ENCODE measurements around the gene AKT3. TPM values are rescaled to one million over a fixed set of nuclear protein-coding genes. Genes with fewer than 3 reads are reported as not detected.

Gene AKT3
- total and polyA plus RNA-seq, 7 donors: 2.1 to 105 (median 66.4) TPM

DNA sequence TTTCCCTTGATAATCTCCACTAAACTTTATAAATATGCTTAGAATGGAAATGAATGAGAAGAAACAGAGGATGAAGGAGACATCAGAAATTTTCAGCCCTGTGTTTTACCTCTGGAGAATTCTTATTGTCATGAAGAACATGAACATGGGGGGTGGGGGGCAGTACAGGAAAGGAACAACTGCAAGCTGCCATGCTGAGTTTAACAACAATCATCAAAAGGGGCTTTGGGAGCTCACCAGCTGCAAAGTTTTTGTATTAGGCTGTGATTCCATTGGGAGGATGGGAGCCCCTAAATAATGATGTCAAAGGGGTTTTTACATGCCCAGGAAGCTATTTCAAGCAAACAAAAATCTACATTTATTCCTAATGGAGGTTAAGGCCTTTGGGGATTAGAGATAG lies 103.3 kb downstream of the AKT3 start:
- H3K9me3 ChIP-seq: no peaks in the 10 kb centered on the region
- H3K4me3 ChIP-seq: no peak overlapping the region
- no peak for TF ChIP-seq EP300 (IDR thresholded peaks at IDR 0.05)
- no peak for TF ChIP-seq POLR2A (IDR thresholded peaks at IDR 0.05)
- no peak for TF ChIP-seq POLR2AphosphoS5 (IDR thresholded peaks at IDR 0.05)
- no peak for TF ChIP-seq CTCF (IDR thresholded peaks at IDR 0.05)
- no peak for DNase-seq
- no peaks in the 10 kb centered on the region for H3K36me3 ChIP-seq
- no peak overlapping the region for H3K27ac ChIP-seq
- H3K4me1 ChIP-seq: peaks cover 0 to 44% (median 9%) of the 10 kb centered on the region in 4 donors
- no peaks in the 10 kb centered on the region for H3K27me3 ChIP-seq
- intact Hi-C loops (cut with DNase I): loop anchor here (5.0 kb wide), 1 partner anchor 264 kb away; no protein-coding TSS in a partner anchor

DNA sequence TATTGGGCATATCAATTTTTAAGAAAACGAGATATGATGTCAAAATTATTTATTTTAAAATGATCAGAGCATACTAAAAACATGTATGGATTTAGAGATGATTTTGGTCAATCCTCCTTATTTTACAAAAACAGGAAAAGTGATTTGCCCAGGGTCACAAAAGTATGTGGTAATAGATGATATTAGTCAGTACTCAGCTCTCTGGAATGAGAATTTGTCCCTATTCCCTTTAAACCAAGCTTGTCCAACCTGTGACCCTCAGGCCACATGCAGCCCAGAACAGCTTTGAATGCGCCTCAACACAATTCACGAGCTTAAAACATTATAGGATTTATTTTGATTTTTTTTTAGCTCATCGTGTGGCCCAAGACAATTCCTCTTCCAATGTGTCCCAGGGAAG lies 104.7 kb downstream of the AKT3 start:
- no peaks in the 10 kb centered on the region for H3K27me3 ChIP-seq
- TF ChIP-seq POLR2AphosphoS5 (IDR thresholded peaks at IDR 0.05) (no peak), POLR2A (IDR thresholded peaks at IDR 0.05) (no peak), CTCF (IDR thresholded peaks at IDR 0.05) (no peak), EP300 (IDR thresholded peaks at IDR 0.05) (no peak)
- H3K4me3 ChIP-seq: no peak overlapping the region
- no peak for DNase-seq
- no peaks in the 10 kb centered on the region for H3K9me3 ChIP-seq
- intact Hi-C loops (cut with DNase I): loop anchor here (5.0 kb wide), 1 partner anchor 263 kb away; no protein-coding TSS in a partner anchor
- WGBS, 2 donors: 80 to 90% methylated on average over 4 of the region's 4 CpGs
- H3K27ac ChIP-seq: no peak overlapping the region
- H3K36me3 ChIP-seq: no peaks in the 10 kb centered on the region
- H3K4me1 ChIP-seq: peaks cover 0 to 35% (median 11%) of the 10 kb centered on the region in 4 donors

GRCh38 chr1:243742819-243743218 lies 107.2 kb downstream of the AKT3 start:
- no peak overlapping the region for H3K4me3 ChIP-seq
- TF ChIP-seq POLR2A (IDR thresholded peaks at IDR 0.05) (no peak), CTCF (IDR thresholded peaks at IDR 0.05) (no peak), POLR2AphosphoS5 (IDR thresholded peaks at IDR 0.05) (no peak), EP300 (IDR thresholded peaks at IDR 0.05) (no peak)
- intact Hi-C loops (cut with DNase I): no loop called here
- no peak for DNase-seq
- H3K27me3 ChIP-seq: no peaks in the 10 kb centered on the region
- no peaks in the 10 kb centered on the region for H3K9me3 ChIP-seq
- whole genome bisulfite sequencing, 2 donors: 88 to 92% methylated on average over 4 of the region's 4 CpGs
- H3K4me1 ChIP-seq: peaks cover 0 to 24% (median 15%) of the 10 kb centered on the region in 4 donors
- no peak overlapping the region for H3K27ac ChIP-seq
- no peaks in the 10 kb centered on the region for H3K36me3 ChIP-seq

- no peak for TF ChIP-seq CTCF (IDR thresholded peaks at IDR 0.05)
- no peak for TF ChIP-seq POLR2A (IDR thresholded peaks at IDR 0.05)
- TF ChIP-seq EP300 (IDR thresholded peaks at IDR 0.05): no peak
- TF ChIP-seq POLR2AphosphoS5 (IDR thresholded peaks at IDR 0.05): no peak
- DNase-seq: no peak
- no peak overlapping the region for H3K4me3 ChIP-seq
- intact Hi-C loops (cut with DNase I): no loop called here
- H3K27ac ChIP-seq: no peak overlapping the region
- WGBS, 2 donors: 88 to 90% methylated on average over 2 of the region's 2 CpGs
- H3K4me1 ChIP-seq: peaks cover 0 to 28% (median 15%) of the 10 kb centered on the region in 4 donors
- no peaks in the 10 kb centered on the region for H3K27me3 ChIP-seq
- H3K36me3 ChIP-seq: no peaks in the 10 kb centered on the region
- H3K9me3 ChIP-seq: no peaks in the 10 kb centered on the region
Measured at GRCh38 chr1:243740255-243740999, 109.6 kb downstream of the AKT3 start.

All from sigmoid colon (tissue), 7 donors.